Dedifferentiated amniotic fluid mesenchymal stem cell (primary cell): ENCODE results near the gene TRAF7.

ENCODE experiments used
- DNase-seq: peaks from one replicate; pipeline ENCODE4 v3.0.0-alpha.2; 2016; ENCODE audit errors: extremely low spot score

Gene TRAF7

DNA sequence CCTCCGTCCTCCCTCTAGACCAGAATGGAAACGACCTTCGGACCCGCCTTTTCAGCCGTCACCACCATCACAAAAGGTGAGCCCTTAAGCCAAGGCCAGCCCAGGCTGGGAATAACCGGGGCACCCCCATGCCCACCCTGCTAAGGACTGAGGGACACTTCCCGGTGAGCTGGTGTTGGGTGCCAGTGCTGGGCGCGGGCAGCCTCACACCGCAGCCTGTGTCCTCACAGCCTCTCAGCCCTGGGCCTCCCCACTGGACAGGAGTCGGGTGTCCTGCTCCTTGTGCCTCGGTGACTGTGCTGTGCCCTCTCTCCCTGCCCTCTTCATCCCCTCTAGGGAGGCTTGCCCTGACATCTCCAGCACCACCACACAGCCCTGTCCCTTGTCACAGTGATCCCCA lies 10.3 kb downstream of the TRAF7 start:
- no peak for DNase-seq

DNA sequence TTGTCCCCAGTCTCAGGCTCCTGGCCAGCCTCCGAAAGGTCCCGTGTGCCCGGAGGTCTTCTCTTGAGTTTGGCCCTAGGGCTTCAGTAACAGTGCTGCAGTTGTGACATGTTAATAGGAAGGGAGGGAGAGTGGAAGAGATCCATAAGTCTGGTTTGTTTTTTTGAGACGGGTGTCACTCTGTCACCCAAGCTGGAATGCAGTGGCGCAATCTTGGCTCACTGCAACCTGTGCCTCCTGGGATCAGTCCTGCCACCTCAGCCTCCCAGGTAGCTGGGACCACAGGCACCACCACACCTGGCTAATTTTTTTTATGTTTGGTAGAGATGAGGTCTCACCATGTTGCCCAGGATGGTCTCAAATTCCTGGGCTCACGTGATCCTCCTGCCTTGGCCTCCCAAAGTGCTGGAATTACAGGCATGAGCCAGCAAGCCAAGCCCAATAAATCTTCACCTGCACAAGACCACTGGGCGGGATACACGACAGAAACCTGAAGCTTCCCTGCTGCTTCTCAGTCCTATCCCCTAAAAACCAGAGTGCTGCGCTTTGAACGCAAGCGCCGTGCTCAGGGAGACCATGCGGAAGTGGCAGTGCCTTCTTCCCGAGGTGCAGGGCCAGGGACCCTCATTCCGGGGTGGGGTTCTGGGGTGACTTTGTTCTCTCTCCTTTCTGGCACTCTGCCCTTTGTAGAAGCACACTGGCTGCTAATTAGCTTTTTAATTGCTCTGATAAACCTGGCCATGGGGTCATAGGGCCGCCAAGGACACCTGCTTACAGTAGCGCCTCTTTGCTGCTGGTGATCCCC lies 10.9 kb downstream of the TRAF7 start:
- no peak for DNase-seq

DNA sequence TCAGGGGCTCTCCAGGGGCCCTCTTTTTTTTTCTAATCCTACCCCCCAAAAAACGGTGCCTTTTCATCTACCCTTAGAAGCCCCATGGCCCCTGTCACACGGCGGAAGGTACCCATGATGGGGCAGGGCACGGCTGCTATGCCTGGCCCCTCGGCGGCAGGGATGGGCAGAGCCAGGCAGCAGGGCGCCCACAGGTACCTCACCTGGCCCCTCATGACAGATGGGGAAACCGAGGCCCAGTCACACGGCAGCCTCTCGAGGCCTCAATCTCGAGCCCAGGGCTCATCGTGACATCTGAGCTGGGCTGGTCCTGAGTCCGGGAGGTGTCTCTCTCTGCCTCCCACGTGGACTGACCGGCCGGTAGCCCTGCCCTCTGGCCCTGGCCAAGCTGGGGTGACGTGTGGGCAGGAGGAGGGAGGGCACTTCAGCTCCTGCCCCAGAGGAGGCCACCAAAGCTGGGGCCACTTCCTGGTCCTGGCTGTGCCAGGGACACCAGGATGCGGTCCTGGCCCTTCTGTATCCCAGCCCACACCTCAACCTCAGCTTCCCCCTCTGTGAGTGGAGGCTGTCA lies 11.6 kb downstream of the TRAF7 start:
- DNase-seq = no peak

DNA sequence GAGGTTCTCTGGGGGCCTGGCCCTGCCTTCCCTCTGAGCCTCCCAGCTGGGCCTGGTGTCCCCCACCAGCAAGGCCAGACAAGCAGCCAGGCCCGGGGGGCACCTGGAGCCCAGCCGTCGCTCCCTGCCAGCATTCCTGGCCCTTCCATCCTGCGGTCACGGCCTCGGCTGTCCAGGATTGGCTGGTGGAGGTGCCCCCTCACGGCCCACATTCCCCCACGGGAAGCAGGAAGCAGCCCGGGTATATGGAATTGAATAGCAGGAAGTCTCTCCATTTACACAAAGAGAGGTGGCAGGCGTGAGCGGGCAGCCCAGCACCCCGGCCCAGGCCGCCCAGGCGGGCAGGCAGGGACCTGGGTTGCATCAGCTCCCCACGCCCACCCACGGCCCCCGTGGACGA lies 14.5 kb downstream of the TRAF7 start:
- DNase-seq = no peak

DNA sequence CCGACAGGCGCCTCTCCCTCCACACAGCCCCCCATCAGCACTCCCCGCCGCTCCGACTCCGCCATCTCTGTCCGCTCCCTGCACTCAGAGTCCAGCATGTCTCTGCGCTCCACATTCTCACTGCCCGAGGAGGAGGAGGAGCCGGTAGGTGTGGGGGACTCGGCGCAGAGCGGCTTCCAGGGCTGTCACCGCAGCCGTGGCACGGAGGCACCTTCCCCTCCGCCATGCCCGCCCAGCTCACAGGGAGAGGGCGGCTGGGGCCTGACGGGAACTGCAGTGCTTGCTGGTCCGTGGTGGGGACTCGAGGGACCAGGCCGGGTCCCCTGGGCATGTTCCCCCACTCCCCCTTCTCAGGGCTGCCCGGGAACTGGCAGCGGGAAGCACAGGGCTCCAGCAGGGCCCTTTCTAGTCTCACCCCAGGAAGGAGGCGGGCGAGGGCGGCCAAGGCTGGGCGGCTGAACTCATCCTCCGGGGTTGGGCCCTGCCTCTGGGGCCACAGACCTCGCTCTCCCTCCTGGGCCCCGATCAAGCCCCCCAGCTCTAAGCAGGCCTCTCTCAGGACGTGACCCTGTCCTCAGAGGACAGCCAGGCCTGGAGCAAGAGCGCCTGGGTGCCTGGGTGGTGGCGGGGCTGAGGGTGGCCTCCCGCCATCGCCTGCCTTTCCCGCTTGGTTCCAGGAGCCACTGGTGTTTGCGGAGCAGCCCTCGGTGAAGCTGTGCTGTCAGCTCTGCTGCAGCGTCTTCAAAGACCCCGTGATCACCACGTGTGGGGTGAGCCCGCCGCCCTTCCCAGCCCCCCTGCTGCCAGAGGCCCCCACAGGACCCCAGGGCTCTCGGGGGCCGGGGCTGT lies 15.2 kb downstream of the TRAF7 start:
- no peak for DNase-seq

DNA sequence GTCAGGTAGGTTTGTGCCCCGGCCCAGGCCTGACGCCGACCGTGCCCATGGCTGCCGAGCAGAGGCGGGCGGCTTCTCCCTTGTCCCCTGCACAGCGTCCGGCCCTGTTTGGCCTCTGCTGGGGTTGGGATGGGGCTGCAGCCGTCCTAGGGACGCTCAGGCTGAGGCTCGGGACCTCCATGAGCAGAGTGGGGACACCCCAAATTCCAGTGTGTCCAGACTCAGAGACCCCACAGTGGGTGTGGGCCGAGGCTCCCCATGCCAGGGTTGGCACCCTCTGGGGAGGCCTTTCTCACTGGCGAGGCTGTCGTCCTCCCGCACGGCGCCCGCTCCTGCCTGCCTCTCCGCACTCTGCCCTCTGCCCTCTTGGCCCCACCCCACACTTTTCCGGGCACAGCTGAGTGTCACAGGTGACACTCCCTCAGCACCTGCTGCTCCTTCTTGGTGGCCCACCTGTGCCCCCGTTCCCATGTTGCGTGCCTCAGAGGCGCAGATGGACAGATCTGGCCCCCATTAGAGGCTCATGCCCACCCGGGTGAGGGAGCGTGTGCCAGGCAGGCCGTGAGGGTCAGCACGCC lies 16.1 kb downstream of the TRAF7 start:
- DNase-seq = no peak

DNA sequence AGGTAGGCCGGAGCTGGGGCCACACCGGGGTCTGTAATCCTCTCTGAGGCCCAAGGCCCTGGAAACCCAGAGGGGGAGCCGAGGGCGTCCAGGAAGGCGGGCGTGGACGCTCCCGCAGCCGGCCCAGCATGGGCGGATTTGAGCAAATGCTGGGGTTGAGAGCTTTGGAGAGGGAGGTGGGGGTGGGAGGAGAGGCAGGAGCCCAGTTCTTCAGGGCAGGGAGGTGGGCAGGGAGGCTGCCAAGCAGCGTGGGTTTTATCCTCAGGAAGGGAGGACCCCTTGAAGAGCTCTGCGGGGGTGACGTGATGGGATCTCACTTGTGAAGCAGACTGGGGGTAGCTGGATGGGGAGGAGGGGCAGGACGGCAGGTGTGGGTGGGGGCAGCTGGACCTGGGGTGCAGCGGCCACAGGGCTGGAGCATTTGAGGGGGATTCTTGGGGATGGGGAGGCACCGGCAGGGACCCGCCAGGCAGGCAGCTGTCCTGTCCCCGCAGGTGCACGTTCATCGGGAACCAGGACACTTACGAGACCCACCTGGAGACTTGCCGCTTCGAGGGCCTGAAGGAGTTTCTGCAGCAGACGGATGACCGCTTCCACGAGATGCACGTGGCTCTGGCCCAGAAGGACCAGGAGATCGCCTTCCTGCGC lies 17.2 kb downstream of the TRAF7 start:
- DNase-seq = no peak

DNA sequence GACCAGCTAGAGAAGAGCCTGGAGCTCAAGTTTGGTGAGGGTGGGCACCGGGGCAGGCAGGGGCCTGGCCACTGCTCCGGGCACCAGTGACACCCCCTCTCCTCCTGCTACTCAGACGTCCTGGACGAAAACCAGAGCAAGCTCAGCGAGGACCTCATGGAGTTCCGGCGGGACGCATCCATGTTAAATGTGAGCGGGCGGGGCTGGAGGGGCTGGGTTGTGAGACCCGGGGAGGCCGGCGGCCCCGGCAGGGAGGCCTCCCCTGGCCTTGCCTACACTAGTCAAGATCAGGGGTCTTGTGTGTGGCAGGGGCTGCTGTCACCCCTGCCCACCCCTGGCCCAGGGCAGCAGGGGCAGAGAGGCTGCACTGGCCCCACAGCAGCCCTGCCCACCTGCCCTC lies 17.8 kb downstream of the TRAF7 start:
- no peak for DNase-seq

DNA sequence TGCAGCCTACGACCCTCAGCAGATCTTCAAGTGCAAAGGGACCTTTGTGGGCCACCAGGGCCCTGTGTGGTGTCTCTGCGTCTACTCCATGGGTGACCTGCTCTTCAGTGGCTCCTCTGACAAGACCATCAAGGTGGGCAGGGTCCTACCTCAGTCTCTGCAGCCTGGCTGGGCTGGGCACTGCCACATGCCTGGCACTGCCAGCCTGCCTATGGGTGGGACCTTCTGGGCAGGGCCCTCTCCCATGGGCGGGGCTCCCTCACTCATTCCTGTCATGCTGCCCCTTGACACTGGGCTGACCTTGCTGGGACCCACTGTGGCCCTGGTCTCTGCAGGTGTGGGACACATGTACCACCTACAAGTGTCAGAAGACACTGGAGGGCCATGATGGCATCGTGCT lies 18.3 kb downstream of the TRAF7 start:
- DNase-seq = no peak

DNA sequence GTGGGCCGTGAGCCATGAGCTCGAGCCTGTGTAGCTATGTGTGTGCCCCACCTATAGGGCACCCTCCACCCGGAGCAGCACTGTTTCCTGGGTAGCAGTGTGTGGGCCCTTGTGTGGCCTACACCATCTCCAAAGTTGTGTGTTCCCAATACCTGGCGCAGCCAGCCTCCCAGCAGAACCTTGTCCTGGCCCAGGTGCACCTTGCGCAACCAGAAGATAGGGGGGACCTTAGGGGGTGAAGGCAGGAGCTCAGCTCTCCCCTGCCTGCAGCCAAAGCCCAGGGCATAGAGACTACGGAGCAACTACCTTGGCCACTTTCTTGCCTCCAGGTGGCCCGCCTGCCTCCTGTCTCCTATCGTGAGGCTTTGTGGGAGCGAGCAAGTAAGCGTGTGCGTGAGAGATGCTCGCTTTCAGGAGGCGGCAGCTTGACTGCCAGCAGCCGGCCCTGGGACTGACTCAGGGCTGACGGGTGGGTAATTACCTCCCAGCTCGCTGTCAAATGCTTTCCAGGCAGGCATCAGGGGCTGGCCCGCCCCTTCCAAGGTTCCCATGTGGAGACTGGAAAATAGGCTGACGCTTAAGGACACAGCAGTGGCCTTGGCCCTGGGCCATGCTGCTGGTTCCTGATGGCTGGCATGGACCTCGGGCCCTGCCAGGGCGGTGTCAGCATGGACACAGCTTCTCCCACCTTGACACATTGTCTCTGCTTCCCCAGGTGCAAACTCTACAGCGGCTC lies 19.0 kb downstream of the TRAF7 start:
- DNase-seq = no peak

DNA sequence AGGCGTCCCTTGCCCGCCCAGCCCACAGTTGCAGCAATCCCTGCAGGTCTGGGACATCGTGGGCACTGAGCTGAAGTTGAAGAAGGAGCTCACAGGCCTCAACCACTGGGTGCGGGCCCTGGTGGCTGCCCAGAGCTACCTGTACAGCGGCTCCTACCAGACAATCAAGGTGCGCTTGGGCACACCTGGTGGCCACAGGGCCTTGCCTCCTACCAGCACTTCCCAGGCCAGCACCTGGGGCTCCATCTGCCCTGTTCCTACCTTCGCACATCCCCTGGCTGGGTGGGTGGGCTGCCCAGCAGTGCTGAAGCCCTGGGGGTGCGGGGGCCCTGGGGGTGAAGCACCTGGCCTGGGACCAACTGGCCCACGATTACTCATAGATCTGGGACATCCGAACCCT lies 19.9 kb downstream of the TRAF7 start:
- DNase-seq = no peak

DNA sequence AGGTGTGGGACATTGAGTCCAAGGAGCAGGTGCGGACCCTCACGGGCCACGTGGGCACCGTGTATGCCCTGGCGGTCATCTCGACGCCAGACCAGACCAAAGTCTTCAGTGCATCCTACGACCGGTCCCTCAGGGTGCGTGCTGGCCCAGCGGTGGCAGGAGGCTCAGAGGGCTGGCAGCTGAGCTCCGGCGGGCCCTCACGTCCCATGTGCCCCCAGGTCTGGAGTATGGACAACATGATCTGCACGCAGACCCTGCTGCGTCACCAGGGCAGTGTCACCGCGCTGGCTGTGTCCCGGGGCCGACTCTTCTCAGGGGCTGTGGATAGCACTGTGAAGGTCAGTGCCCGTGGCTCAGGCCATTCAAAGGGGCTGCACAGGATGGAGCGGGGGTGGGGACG lies 20.5 kb downstream of the TRAF7 start:
- no peak for DNase-seq

DNA sequence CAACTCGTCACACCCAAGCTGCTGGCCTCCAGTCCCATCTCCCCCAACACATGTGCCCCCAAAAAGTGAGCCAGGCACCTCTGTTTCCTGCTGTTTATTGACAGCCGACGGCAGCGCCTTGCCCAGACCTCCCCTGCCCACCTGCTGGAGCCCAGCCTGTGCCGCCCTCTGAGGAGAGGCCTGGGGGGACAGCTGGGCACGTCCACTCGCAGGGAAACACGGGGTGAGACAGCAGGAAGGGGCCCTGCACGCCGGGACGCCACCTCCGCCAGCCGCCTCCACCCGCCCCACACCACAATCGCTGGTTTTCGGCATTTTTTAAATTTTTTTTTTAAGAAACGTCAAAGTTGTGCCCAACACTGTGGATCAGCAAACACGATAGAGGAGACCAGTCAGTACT lies 21.5 kb downstream of the TRAF7 start:
- DNase-seq = no peak

DNA sequence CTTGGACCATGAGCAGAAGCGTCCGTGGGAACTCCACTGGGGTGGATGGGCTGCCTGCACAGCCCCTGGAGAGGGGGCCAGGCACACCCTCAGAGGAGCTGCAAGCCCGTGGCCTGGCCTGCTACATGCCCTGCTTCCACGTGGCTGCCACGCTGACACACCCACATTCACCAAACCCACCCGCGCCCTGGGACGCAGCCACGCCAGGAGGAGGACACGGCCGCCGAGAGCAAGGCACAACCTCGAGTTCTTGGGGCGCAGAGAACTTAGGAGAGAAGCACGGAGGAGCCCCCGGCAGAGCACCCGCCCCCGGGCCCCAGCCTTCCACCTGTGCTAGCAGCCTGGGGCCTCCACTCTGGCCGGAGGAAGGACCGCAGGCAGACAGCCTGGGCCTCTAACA lies 22.0 kb downstream of the TRAF7 start:
- DNase-seq = no peak

DNA sequence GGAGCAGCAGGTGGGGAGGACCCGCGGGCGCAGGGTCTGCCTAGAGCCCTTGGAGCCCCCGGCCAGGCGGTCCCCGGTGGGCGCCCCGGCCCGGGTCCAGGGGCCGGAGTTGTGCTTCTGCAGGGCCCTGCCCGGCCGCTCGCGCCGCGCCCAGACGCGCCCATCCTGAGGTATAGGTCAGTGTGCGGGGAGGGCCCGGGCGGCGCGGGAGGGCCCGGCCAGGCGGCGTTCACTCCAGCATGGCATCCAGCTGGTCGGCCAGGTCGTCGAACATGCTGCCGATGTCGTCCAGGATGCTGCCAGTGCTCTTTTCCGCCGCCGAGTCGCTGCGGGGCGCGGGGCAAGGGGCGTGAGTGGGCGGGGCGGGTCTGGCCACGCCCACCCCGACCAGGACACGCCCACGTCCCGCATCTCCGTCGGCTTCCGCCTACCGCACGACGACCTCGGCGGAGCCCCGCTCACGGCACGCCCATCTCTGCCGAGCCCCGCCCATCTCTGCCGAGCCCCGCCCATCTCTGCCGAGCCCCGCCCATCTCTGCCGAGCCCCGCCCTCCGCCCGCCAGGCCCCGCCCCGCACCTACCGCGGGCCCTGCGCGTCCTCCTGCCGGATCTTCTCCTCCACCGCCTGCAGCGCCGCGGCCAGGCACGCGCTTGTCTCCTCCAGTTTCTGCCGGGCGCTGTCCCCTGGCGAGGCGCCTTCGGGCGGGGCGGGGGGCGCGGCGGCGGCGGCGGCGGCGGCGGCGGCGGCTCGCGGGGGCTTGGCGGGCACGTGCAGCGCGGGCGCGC lies 22.9 kb downstream of the TRAF7 start:
- no peak for DNase-seq

DNA sequence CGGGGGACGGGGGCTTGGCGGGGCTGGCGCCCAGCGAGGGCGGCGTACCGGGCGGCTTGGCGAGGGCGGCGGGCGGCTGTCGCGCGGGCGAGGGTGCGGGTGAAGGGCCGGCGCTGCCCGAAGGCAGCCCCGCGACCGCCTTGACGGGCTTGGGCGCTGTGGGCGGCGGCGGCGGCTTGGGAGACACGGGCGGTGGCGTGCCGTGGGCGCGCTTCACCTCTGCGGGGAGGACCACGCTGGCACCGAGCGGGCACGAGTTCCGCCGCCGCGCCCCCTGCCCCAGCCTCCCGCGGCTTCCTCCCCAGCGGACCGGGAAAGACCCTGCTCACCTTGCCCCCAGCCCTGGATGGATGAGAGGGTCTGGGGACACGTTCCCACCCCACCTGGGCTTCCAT lies 23.5 kb downstream of the TRAF7 start:
- no peak for DNase-seq

DNA sequence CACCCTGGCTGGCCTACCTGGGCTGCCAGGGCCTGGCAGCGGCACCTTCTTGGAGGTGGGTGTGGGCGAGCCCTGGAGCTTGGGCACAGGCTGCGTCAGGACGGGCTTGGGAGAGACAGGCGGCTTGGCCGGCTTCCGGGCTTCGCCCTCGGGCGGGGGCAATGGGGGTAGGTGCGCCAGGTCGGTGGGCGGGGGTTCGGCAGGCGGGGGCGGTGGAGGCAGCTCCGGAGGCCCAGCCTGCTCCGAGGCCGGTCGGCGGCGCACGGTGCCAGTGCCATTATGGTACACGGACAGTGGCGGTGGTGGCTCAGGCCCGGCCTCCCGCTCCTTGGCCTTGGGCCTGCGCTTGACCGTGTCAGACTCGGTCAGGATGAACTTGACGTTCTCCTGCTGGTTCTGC lies 24.0 kb downstream of the TRAF7 start:
- no peak for DNase-seq

DNA sequence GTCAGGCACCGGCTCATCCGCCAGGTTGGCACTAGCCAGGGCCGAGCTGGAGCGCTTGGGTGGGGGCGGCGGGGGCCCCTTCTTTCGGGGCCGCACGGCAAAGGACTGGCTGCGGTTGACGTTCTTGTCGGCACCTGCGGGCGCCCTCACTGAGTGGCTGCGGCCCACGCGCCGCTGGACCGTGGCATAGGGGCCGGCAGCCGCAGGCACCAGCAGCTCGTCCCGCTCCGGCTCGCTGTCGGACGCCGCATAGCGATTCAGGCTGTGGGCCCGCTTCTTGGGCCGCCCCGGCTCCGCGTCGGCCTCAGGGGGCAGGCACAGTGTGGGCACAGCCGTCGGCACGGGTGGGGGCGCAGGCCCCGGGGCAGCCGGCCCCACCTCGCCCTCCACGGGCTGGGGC lies 24.9 kb downstream of the TRAF7 start:
- no peak for DNase-seq

DNA sequence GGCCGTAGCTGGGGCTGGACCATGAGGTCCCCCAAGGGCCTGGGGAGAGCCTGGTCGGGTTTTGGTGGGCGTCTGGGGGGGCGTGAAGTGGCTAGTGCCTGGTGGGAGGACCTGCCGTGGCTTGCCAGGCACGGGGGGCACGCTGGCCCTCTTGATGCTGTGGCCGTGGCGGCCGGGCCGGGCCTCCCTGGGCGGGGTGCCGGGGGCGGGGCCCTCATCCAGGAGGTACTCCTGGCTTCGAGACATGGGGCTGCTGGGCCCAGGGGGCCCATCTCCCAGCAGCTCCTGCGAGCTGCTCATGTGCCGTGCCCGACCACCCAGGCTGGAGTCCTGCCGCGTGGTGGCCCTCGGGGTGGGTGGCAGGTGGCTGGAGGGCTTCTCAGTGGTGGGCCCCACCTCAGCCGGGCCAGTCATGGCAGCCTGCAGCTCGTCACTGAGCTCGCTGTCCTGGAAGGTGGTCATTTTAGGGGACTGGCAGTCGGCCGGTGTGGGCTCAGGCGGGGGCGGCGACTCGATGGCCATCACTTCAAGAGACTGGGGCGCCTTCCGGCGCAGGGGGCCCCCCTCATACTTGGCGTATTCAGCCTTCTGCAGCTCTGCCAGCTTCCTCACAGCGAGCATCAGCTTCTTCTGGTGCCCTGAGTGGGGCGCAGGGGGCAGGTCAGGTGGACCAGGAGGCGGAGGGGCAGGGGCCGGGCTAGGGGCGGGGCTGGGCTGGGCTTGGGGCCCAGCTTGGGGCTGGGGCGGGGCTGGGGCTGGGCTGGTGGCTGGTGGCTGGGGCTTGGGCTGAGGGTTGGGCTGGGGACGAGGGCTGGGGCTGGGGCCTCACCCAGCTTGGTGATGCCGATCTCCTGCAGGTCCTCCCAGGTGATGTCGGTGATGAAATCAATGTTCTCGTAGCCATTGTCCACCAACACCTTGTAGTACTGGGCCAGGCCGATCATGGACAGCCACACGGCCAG lies 25.7 kb downstream of the TRAF7 start:
- no peak for DNase-seq
